ENCODE results near the gene CCNO.
A peak's percentile ranks its signal among the peaks of the same experiment; 100 is the strongest.

CCNO gene

GRCh38 chr5:55226027-55226933 is 7.1 kb downstream of the CCNO start:
- TF ChIP-seq CTCF (IDR thresholded peaks at IDR 0.05; ENCODE audit: low read depth, low read length) (peak; percentile 70), EZH2phosphoT487 (IDR thresholded peaks at IDR 0.05; ENCODE audit: low read depth) (no peak)
- H3K27me3 ChIP-seq (ENCODE audit: low read depth, low read length): peaks cover 18% of the 10 kb centered on the region
- H3K9me3 ChIP-seq (ENCODE audit: insufficient read depth, low read length): no peaks in the 10 kb centered on the region
- peak overlapping the region; percentile 81 for H3K4me3 ChIP-seq (ENCODE audit: low read length)
- no peaks in the 10 kb centered on the region for H3K79me2 ChIP-seq (ENCODE audit: low read length)
- peak overlapping the region; percentile 63 for H3K9ac ChIP-seq (ENCODE audit: low read length)
- peaks cover 10% of the 10 kb centered on the region; the same call in 1 of the 2 replicates for H3K4me1 ChIP-seq (ENCODE audit: low read length)
- no peak overlapping the region for H3K27ac ChIP-seq (ENCODE audit: low read length)
- H2AFZ ChIP-seq (ENCODE audit: low read depth, low read length): peak overlapping the region; percentile 53; the same call in 1 of the 2 replicates
- no peaks in the 10 kb centered on the region for H4K20me1 ChIP-seq (ENCODE audit: insufficient read depth, low read length)
- H3K36me3 ChIP-seq (replicated peaks; ENCODE audit: low read depth, low read length): no peaks in the 10 kb centered on the region
- H3K4me2 ChIP-seq (ENCODE audit: low read length): peak overlapping the region; percentile 83

GRCh38 chr5:55225346-55225745 is 8.1 kb downstream of the CCNO start:
- Histone ChIP-seq H3K4me2 (ENCODE audit: low read length) (no peak overlapping the region), H3K27ac (ENCODE audit: low read length) (no peak overlapping the region), H3K27me3 (ENCODE audit: low read depth, low read length) (peaks cover 9% of the 10 kb centered on the region), H3K4me1 (ENCODE audit: low read length) (peaks cover 13% of the 10 kb centered on the region; the same call in 1 of the 2 replicates), H3K4me3 (ENCODE audit: low read length) (no peak overlapping the region), H3K36me3 (replicated peaks; ENCODE audit: low read depth, low read length) (no peaks in the 10 kb centered on the region), H4K20me1 (ENCODE audit: insufficient read depth, low read length) (no peaks in the 10 kb centered on the region), H2AFZ (ENCODE audit: low read depth, low read length) (no peak overlapping the region), H3K9me3 (ENCODE audit: insufficient read depth, low read length) (no peaks in the 10 kb centered on the region), H3K9ac (ENCODE audit: low read length) (no peak overlapping the region), H3K79me2 (ENCODE audit: low read length) (no peaks in the 10 kb centered on the region)
- TF ChIP-seq EZH2phosphoT487 (IDR thresholded peaks at IDR 0.05; ENCODE audit: low read depth) (no peak), CTCF (IDR thresholded peaks at IDR 0.05; ENCODE audit: low read depth, low read length) (no peak)

- Histone ChIP-seq H3K27me3 (ENCODE audit: low read depth, low read length) (peaks cover 7% of the 10 kb centered on the region), H3K9me3 (ENCODE audit: insufficient read depth, low read length) (no peaks in the 10 kb centered on the region), H3K79me2 (ENCODE audit: low read length) (no peaks in the 10 kb centered on the region), H2AFZ (ENCODE audit: low read depth, low read length) (no peak overlapping the region), H3K4me1 (ENCODE audit: low read length) (peaks cover 17% of the 10 kb centered on the region; the same call in 1 of the 2 replicates), H3K4me2 (ENCODE audit: low read length) (no peak overlapping the region), H3K36me3 (replicated peaks; ENCODE audit: low read depth, low read length) (no peaks in the 10 kb centered on the region), H3K9ac (ENCODE audit: low read length) (no peak overlapping the region), H4K20me1 (ENCODE audit: insufficient read depth, low read length) (no peaks in the 10 kb centered on the region), H3K4me3 (ENCODE audit: low read length) (no peak overlapping the region), H3K27ac (ENCODE audit: low read length) (no peak overlapping the region)
- TF ChIP-seq EZH2phosphoT487 (IDR thresholded peaks at IDR 0.05; ENCODE audit: low read depth): no peak
- no peak for TF ChIP-seq CTCF (IDR thresholded peaks at IDR 0.05; ENCODE audit: low read depth, low read length)
Measured at GRCh38 chr5:55223812-55224240, 9.6 kb downstream of the CCNO start.

- Histone ChIP-seq H3K79me2 (ENCODE audit: low read length) (no peaks in the 10 kb centered on the region), H3K4me2 (ENCODE audit: low read length) (no peak overlapping the region), H3K9ac (ENCODE audit: low read length) (no peak overlapping the region), H4K20me1 (ENCODE audit: insufficient read depth, low read length) (no peaks in the 10 kb centered on the region), H3K4me3 (ENCODE audit: low read length) (no peak overlapping the region), H3K36me3 (replicated peaks; ENCODE audit: low read depth, low read length) (no peaks in the 10 kb centered on the region), H3K4me1 (ENCODE audit: low read length) (peaks cover 17% of the 10 kb centered on the region; the same call in 1 of the 2 replicates), H2AFZ (ENCODE audit: low read depth, low read length) (no peak overlapping the region), H3K27me3 (ENCODE audit: low read depth, low read length) (peaks cover 6% of the 10 kb centered on the region), H3K27ac (ENCODE audit: low read length) (no peak overlapping the region), H3K9me3 (ENCODE audit: insufficient read depth, low read length) (no peaks in the 10 kb centered on the region)
- TF ChIP-seq CTCF (IDR thresholded peaks at IDR 0.05; ENCODE audit: low read depth, low read length) (no peak), EZH2phosphoT487 (IDR thresholded peaks at IDR 0.05; ENCODE audit: low read depth) (no peak)
Measured at GRCh38 chr5:55222985-55223811, 10.2 kb downstream of the CCNO start.
